Fibroblast of skin of right biceps (primary cell): Measurements from ENCODE around the gene PANX2.

ENCODE experiments used
- DNase-seq: peaks from one replicate; pipeline ENCODE4 v3.0.0-alpha.2; 2013

The PANX2 gene

GRCh38 chr22:50171319-50171964 is 911 bp downstream of the PANX2 start:
- no peak for DNase-seq

- DNase-seq, result no peak
These were observed 1.5 kb downstream of the PANX2 start for GRCh38 chr22:50171965-50172421.

GRCh38 chr22:50173311-50173982 is 2.9 kb downstream of the PANX2 start:
- DNase-seq, result no peak

GRCh38 chr22:50173983-50174355 is 3.4 kb downstream of the PANX2 start:
- no peak for DNase-seq

- DNase-seq, result no peak
These were observed 4.1 kb downstream of the PANX2 start for GRCh38 chr22:50174382-50175190.

GRCh38 chr22:50175191-50175461 is 4.6 kb downstream of the PANX2 start:
- no peak for DNase-seq

- no peak for DNase-seq
These were observed 5.7 kb downstream of the PANX2 start for GRCh38 chr22:50175921-50176849.

- DNase-seq, result no peak
These were observed 6.5 kb downstream of the PANX2 start for GRCh38 chr22:50176850-50177536.

- no peak for DNase-seq
These were observed 7.3 kb downstream of the PANX2 start for GRCh38 chr22:50177537-50178470.

- DNase-seq, result no peak
These were observed 7.9 kb downstream of the PANX2 start for GRCh38 chr22:50178471-50178864.

- DNase-seq, result no peak
These were observed 8.6 kb downstream of the PANX2 start for GRCh38 chr22:50178871-50179869.

GRCh38 chr22:50179937-50180726 is 9.6 kb downstream of the PANX2 start:
- no peak for DNase-seq

- no peak for DNase-seq
These were observed 10.4 kb downstream of the PANX2 start for GRCh38 chr22:50180727-50181521.

GRCh38 chr22:50182176-50183081 is 11.9 kb downstream of the PANX2 start:
- DNase-seq, result no peak

- DNase-seq, result no peak
These were observed 12.8 kb downstream of the PANX2 start for GRCh38 chr22:50183141-50183971.
